Measurements from ENCODE around the gene STC2.

DNA sequence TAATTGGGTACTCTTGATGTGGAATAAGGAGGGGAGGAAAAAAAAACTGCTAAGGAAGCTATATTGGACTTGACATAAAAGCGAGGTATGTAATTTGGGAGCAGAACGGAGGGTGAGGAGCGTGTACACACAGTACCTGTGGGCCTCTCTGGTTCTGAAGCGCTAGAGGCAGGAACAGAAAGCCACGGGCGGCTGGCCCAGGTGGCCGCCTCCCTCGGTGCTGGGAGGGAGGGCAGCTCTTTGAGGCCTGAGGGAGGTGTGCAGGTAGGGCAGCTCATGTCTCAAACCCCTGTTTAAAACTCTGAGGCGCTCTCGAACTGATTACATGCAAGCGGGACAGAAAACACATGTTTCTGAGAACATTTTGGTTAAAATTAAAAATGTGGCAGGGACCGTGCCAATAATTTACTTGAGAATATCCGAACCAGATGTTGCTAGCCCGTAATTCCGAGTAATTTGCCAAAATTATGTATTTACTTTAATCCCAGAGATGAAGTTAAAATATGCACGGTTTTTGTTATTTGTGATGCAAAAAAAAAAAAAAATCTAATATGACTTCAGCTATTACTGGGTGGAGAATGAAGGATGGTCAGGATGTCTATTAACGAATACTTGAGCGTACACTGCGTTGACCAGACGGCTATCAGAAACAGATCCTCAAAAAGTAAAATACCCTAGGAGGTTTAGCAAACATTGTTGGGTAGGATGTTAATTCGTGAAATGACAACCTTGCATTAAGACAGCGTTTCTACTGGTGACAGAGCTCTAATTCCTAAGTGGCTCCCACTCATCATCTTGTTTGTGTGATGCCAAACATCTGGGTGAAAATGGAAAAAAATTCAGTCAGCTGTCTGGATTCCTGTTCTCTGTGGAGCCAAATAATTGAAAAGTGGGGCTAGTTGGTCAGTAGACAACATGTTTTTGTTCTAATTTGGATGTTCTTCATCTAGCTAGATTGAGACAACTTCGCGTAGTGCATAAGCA lies 24.4 kb upstream of the STC2 start:
- TF ChIP-seq, protein P1, sequence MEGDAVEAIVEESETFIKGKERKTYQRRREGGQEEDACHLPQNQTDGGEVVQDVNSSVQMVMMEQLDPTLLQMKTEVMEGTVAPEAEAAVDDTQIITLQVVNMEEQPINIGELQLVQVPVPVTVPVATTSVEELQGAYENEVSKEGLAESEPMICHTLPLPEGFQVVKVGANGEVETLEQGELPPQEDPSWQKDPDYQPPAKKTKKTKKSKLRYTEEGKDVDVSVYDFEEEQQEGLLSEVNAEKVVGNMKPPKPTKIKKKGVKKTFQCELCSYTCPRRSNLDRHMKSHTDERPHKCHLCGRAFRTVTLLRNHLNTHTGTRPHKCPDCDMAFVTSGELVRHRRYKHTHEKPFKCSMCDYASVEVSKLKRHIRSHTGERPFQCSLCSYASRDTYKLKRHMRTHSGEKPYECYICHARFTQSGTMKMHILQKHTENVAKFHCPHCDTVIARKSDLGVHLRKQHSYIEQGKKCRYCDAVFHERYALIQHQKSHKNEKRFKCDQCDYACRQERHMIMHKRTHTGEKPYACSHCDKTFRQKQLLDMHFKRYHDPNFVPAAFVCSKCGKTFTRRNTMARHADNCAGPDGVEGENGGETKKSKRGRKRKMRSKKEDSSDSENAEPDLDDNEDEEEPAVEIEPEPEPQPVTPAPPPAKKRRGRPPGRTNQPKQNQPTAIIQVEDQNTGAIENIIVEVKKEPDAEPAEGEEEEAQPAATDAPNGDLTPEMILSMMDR (IDR thresholded peaks at IDR 0.05; ENCODE audit: low read length) = no peak
- TF ChIP-seq EZH2 (IDR thresholded peaks at IDR 0.05; ENCODE audit: borderline replicate concordance, low read length) = no peak
